GM21447 (cell line): ENCODE results near the gene DRGX.

ENCODE experiments used
- ATAC-seq: cut with Tn5 transposase; IDR thresholded peaks from one replicate; pipeline ENCODE4 v1.9.1; 2021; ENCODE audit not compliant: unreplicated experiment

The DRGX gene

DNA sequence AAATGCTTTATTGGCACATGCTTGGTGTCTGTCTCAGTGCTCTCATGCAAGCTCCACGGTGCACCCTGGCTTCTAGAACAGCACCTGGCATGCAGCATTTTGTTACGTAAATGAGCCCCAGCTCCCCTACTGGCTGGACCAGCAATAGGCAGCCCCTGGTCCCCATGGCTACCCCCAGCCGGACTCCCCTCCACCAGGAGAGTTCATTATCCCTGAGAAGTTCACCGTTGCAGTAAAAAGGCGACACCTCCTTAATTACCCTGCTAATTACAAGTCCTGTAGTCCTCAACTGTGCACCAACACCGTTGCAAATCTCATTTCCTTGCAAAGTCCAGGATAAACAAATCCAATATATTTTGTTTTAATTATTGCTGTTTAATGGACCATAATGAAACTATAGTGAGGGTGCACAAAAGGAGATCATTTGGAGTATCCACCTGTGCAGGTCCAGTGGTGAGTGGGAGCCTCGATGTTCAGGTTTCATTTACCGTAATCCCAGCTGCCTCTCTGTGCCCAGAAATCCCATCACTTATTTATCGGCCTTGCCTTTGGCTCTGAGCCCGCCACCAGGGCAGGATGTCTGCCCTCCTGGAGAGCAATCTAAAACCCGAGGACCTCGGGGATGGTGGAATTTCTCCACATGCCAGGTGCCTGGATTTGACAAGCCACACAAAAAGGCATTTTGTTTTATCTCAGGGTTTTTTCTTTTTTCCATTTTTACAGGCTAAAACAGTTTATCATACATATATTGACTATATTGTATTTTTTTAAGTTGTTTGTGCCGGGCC lies 12.8 kb upstream of the DRGX start:
- ATAC-seq, result no peak

DNA sequence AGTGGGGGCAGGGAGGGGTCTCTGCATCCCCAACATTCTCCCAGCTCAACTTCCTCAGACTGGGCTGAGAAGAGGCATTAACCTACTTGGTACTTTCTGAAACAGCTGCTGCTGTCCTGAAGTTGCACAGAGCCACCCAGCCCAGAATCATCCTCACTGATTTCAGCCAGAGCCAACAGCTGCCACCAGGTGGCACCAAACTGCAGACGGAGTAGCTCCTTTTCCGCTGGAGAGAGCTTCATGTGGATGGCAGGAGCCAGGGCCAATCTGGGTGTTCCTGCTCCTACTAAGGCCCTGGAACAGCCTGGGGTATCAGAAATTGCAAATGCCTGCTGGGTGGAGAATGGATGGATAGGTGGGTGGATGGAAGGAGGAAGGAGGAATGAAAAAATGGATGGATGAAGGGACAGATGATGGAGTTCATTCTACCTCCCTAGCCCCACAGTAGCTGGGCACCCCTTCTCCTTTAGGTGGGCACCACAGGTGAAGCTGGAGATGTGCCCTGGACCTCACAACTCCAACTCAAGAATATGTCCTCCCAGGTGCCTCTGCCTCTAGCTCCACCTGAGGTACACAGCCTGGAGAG lies 11.8 kb upstream of the DRGX start:
- ATAC-seq, result no peak

DNA sequence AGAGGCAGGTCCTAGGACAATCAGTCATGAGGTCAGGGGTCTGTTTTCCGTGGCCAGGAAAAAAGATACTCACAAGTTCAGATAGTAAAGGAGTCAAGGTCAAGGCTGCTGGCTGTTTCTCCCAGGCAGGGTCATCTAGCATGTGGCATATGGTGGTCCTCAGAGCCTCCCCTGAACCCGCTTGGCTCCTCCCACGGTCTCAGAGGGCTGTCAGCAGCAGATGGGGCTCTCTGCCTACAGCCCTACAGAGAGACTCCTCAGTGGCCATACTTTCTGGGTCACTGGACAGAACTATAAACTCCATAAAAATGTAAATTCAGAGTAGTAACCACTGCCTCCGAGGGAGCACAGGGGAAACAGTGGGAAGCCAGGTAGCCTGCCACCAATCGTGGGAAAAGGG lies 11.3 kb upstream of the DRGX start:
- ATAC-seq, result no peak

DNA sequence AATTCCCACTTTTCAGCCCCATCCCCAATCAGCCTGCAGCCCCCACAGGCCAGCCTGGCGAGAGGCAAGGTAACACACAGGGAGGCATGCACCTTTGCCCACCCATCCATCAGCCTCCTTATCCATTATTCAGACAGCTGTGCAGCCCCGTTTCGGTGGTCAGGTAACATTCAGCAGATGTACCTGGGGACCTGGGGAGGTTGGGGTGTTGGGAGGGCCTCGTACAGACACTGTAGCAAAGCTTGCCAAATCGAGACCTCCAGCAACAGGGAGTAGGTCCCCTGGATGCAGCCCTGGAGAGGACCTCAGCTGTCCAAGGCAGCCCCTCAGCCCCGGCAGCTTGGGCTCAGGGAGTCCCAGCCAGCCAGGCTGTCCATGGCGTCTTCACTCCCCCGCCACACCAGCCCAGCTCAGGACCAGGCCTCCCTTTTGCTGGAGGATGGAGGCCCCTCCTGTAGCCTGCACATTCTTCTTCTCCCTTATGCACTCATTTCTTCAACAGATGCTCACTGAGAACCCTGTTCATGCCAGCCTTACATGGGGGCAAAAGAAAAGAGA lies 8.5 kb upstream of the DRGX start:
- ATAC-seq, result no peak

DNA sequence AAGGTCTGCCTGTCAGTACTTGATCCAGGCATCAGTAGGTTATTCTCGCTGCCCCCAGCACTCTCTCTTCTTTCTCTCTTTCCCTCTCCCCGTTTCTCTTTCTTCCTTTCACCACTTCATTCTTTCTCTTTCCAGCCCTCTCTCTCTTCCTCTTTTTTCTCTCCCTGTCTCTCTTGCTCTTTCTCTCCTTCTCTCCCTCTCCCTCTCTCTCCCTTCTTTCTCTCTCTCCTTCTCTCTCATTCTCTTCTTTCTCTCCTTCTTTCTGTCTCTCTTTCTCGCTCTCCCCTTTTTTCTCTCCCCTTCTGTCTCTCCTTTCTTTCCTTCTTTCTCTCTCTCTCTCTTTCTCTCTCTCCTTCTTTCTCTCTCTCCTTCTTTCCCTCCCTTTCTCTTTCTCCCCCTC lies 7.5 kb upstream of the DRGX start:
- ATAC-seq, result no peak

DNA sequence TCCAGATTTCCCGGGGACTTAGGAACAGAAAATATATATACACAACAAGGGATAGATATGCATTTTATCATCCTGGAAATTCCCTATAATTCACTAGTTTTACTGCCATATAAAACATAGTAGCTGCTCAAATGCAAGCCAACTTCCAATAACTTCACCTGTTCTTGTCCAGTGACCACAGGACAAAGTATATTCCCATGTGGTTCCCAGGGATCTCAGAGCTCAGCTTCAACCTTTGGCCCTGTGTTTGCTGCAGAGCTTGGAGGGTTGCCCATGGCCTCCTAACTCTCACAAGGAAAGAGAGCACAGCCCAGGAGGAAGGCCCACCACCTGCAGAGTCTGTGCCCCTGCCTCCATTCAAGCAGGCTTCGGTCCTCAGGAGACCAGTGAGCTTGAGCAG lies 4.5 kb upstream of the DRGX start:
- ATAC-seq, result no peak

DNA sequence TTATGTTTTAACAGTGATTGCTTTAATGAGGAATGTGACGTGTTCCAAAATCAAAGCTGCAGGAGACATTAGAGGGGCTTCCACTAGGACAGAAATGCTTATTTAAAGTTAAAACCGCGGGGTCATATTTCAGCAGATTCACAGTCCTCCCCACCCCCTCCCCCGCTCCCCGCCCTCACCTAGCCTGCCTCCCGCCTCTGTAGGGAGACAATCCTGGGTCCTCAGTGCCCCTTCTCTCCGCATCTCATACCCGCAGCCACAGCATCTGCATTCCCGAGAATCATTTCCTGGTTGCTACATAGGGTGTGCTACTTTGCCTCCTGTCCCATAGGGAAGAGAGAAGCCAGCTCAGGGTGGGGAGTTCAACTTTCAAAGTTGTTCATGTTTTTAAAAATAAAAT lies 3.1 kb upstream of the DRGX start:
- ATAC-seq, result no peak

DNA sequence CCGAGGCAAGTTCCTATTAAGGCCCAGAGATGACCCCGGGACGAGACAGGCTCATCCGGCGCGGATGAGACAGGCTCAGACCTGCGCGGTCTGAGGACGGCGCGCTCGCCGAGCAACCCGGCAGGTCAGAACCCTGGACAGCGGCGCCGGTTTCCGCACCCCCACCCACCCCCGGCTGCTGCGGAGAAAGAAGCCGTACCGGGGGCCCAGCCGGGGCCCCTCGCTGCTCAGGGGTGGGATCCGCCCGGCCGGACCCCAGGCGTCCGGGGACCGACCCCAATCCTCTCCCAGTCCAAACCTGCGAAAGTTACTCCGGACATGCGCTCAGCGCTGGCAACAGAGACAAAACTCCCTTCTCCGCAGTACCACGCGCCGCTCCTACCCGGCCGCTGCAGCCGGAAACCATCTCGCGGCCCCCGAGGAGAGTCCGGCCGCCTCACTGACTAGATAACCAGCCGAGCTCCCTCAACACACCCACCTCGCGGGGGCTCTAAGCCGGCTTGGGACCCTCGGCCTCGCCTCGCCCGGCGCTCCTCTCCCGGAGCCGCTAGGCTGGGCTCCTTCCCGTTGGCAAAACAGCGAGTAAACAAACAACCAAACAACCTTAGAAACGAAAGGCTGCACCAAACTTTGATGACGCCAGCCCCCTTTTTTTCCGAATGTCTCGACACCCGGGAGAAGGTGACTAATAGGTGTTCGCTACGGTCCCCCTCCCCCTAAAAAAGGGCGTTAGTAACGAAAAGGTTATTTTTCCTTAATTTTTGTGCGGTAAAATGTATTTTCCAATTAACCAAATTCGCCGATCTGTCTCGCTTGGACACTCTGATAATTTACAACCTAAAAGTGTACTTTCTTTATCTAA lies 2.3 kb upstream of the DRGX start:
- ATAC-seq, result no peak

DNA sequence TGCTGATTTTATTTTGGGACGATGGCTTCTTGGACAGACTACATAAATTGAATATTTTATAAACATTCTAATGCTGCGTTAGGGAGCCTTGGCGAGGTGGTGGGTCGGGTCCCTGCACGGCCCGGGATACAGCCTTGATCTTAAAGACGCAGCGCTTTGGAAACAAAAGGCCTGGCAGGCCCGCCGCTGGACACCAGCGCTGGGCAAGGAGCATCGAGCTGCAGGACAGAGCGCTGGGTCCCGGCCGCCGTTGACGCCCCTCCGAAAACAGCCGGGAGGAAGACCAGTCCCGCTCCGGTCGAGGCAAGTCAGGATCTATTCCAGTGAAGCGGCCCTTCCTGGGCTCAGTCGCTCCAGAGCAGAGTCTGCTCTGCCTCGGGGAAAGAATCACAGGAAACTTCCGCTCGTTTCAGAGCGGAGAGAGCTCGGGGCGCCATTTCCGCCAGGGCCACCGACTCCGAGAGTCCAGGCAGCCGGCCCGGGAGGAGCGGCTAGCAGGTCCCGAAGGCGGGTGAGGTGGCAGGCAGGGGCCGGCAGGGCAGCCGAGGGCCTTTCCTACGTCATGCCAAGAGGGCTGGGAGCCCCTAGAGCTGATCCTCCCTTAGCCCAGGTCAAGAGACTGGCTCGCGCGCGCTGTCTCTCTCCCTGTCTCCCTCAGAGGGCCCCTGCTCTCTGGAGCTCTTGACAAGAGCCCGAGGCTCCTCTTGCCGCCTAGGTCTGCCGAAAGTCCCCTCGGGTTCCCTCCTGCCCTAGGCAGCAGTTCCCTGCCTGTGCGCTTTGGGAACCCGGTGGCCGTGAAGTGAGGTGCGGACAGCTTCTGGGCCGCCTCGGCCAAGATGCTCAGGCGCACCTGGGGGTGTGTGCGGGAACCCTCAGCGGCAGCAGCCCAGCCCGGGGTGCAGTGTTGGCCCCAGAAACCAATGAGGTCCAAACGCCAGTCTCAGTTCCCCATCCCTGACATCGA lies 1.4 kb upstream of the DRGX start:
- ATAC-seq, result no peak

DNA sequence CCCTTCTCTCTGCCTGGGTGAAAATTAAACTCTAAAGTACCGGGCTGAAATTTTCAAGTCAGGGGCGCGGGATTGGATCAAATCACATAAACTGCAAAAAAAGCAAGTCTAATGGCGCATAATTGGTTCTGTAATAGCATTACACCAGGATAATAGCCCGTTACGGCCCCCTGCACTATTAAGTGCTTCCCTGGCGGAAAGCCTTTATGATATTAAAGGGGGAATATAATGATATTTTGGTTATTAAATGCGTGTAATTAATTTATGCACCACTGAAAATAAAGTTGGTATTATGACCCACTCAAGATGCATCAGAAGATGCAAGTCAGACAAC lies 744 bp upstream of the DRGX start:
- ATAC-seq, result no peak

DNA sequence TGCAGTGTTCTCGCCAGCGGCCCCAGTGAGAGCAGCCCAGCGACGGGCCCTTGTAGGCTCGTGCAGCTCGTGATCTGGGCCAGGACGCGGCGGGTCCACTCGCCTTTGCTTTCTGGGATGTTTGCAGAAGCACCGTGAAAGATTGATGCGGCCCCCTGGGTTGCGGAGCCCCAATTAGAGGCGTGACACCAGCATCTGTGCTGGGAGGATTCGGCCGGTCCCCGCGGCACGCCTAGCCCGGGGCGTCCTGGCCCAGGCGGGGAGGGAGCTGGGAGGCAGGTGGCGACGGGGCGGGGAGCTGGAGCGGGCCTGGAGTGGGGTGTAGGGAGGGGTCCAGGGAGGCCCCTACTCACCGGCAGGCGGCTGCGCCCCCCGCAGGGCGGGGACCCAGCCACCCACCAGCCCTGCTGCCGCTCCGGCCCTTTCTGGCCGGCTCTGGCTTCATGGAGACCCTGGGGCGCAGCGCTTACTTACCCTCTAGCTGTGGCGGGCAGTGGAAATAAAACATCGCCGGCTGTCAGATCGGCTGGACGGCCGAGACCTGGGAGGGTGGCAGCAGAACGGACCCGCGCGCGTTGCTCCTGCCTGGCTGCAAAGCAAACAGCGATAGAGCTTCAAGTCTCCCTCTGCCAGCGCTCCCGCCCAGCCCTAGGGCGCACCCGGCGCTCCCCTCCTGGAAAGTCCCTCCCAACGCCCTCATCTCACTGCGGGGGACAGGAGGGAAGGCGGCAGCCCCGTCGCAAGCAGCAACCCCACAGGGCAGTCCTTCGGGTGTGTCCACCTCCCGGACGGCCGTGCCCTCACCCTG lies 752 bp downstream of the DRGX start:
- ATAC-seq, result no peak

DNA sequence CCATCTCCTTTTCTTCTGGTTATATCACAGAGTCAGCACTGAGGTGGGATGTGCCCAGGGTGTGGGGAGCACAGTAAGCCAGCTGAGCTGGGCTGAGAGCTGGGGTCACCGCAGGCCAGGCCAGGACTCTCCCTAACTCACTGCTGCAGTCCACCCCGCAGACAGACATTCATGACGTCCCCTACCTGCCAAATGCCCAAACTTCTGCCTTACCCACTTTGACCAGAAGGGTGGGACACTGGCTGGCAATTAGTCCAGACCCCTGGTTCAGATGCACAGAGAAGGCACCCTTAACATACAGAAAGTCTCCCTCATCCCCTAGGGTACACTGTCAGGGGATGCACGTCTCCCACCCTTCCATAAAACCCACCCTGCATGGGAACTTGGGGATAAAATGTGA lies 2.1 kb downstream of the DRGX start:
- ATAC-seq, result no peak

DNA sequence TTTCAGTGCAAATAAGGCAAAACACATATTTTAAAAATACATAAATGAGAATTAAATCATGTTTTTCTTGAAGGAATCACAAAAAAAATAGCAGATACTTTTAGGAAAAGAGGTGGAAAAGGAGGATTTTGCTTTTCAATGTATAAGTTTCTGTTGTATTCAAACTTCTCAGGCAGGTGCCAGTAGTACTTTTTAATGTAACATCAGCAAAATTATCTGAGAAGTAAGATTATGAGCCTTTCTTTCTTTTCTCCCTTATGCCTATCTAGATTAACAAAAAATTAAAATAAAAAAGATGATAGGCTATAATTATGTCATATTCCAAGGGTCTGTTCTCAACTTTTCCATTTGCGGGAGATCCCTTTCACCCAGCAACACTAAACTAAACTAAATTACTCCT lies 2.6 kb downstream of the DRGX start:
- ATAC-seq, result no peak

DNA sequence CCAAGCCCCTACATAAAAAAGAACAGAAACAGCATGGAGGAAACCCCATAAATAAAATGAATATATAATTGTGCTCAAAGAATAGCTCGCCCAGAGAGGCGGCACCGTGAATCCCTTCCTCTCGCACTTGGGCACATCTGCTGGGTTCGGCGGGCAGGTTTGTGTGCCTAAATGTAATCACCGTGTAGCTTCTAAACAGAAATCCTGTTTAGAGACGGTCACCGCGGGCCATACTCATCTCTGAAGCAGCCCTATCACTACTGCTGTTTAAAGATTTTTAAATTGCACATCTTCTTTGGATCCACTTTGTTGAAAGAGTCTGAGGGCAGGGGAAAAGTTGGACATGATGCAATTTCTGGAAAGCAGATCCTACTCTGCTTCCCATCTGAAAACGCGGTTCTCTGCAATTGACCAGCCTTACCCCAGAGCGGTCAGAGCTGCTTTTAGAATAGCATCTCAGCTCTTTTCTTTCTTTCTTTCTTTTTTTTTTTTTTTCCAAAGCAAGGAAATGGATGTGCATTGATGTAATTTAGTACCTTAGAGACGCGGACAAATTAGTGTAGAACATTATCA lies 6.4 kb downstream of the DRGX start:
- no peak for ATAC-seq

DNA sequence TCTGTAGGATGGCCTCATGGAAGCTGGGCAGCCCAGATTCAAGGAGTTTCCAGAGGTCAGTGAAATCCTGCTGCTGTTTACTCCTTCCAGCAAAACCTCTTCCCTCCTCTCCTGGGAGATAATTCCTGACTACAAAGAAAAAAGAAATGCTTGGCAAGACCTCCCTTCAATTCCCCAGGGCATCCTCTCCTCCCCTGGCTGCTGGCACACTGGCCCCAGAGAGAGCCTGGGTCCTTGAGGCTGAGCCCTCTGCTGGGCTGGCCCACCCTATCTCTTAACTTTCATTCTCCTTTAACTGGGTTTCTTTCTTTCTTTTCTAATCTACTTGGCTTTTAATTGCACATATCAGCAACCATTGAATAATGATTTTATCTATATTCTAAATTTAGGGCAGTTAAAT lies 7.7 kb downstream of the DRGX start:
- no peak for ATAC-seq

DNA sequence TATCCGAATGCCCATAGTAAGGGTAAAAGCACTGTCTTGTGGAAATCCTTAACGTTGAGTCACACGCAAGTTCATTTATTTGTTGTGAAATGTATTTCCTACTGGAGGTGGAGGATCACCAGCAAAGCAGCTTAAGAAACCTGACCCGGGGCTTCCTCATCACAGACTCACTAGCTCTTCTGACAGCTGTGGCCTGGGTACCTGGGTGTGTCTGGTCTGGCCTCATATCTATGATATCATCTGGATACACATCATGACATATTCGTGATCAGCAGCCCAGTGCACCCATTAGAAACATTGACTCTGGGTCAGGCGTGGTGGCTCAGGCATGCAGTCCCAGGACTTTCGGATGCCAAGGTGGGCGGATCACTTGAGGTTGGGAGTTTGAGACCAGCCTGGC lies 8.8 kb downstream of the DRGX start:
- no peak for ATAC-seq

DNA sequence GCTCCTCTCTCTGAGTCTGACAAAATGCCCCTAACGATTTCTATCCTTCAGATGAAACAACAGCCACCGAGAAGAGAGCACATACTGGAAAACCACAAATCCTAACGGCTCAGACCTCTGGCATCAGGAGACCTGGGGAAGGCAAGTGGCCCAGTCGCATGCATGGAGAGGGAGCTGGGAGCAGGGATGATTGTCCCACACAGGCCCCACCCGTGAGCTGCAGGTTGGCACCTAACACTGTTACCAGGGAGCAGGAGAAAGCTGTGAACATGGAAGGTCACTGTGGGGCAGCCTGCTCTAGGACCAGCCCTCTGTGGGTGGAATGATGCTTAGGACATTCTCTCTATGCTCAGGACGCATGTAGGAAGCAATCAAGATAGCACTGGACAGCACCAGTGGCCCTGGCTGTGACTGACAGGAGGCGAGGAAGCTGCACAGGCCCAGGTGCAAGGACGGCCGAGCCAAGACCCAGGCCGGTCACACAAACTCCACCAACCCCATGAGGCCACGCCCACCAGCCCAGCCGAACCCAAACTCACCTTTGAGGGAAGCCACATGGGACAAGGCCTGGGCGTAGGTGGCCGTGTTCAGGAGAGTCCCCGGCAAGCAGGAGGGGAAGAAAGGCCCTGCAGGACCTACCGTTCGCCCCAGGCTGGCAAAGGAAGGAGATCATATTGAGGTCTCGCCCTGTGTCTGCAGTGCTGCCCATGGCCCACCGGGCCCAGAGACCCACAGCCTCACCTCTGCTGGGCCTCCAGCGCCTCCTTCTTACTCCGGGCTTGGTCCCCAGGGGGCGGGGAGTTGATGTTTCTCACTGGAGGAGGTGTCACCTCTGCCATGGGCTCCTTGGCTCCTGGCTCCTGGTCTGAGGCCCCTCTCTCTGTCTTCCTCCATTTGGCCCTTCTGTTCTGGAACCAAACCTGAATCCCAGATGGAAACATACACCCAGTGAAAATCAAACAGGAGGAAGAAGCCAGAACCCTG lies 9.7 kb downstream of the DRGX start:
- no peak for ATAC-seq

DNA sequence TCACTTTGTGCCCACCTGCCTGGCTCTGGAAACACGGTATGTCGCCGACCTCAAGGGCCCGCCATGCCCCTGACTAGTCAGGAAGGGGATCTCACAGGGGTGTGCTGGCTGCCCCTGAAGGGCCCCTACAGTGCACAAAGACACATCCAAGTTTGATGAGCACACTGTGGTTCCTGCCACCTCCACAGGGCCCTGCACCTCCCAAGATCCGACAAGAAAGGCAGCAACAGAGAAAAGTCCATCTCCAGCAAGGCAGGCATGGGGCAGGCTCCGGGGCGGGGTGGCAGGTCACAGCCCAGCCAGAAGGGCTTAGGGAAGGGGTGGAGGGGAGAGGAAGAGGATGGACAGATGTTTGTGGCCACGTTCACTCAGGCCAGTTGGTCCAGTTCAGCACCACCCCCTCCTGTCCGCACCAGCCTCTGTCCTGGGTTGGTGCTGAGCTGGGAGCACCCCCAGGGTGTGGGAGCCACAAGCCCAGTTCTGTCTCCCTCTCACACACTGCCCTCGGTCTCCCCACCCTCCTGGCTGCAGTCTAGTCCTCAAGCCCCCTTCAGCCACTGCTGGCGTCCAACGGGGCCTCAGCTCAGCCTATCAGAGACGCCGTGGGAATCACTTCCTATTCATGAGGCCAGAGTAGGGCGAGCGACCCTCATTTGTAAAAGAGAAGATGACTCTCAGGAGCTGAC lies 11.5 kb downstream of the DRGX start:
- no peak for ATAC-seq
